Measurements from ENCODE around the gene CCR6. TPM values are rescaled to one million over a fixed set of nuclear protein-coding genes. Genes with fewer than 3 reads are reported as not detected.

The CCR6 gene
- total and polyA plus RNA-seq, 2 of the 13 experiments (the other 11 are each of a cell fraction or from before 2014, with no cell fraction given), result 4.5 to 8.7 TPM

GRCh38 chr6:167141667-167142432 is 19.0 kb downstream of the CCR6 start (continued):
- TF ChIP-seq MYPOP (CRISPR knock-in tag; IDR thresholded peaks at IDR 0.05) (no peak), ZNF569 (CRISPR knock-in tag; IDR thresholded peaks at IDR 0.05; ENCODE audit: borderline replicate concordance) (0 out of 2 replicates have a peak, but pooled peaks have one; percentile 74), ZSCAN25 (CRISPR knock-in tag; IDR thresholded peaks at IDR 0.05) (peak; percentile 64; the same call in 1 of the 2 replicates), GABPB1 (CRISPR knock-in tag; IDR thresholded peaks at IDR 0.05) (peak; percentile 64; the same call in 1 of the 2 replicates), STAG1 (CRISPR knock-in tag; IDR thresholded peaks at IDR 0.05) (peak; percentile 100), ZNF549 (CRISPR knock-in tag; IDR thresholded peaks at IDR 0.05) (no peak), ZSCAN31 (CRISPR knock-in tag; IDR thresholded peaks at IDR 0.05; ENCODE audit: low read depth) (no peak), DRAP1 (CRISPR knock-in tag; IDR thresholded peaks at IDR 0.05) (0 out of 2 replicates have a peak, but pooled peaks have one; percentile 29), FOSL1 (CRISPR knock-in tag; IDR thresholded peaks at IDR 0.05; ENCODE audit: borderline replicate concordance) (no peak), ZNF512B (CRISPR knock-in tag; IDR thresholded peaks at IDR 0.05; ENCODE audit: borderline replicate concordance) (no peak), FOSL2 (CRISPR knock-in tag; IDR thresholded peaks at IDR 0.05) (peak; percentile 37; the same call in 1 of the 2 replicates), PATZ1 (CRISPR knock-in tag; IDR thresholded peaks at IDR 0.05) (0 out of 2 replicates have a peak, but pooled peaks have one; percentile 16), IRF2 (CRISPR knock-in tag; IDR thresholded peaks at IDR 0.05) (peak; percentile 66), PRDM10 (CRISPR knock-in tag; IDR thresholded peaks at IDR 0.05; ENCODE audit: low read depth) (0 out of 2 replicates have a peak, but pooled peaks have one; percentile 26), ARID3A (IDR thresholded peaks at IDR 0.05; ENCODE audit: low read depth, low read length) (no peak), RCOR2 (CRISPR knock-in tag; IDR thresholded peaks at IDR 0.05) (no peak)

All from HepG2 (cell line).